ENCODE measurements around the gene MAPK4. TPM values are rescaled to one million over a fixed set of nuclear protein-coding genes. Genes with fewer than 3 reads are reported as not detected.

MAPK4 gene
- total and polyA plus RNA-seq, 10 of the 15 experiments (the other 5 are each of a cell fraction or from before 2014, with no cell fraction given) = 0.03 to 0.11 (median 0.06) TPM; not detected in 4

DNA sequence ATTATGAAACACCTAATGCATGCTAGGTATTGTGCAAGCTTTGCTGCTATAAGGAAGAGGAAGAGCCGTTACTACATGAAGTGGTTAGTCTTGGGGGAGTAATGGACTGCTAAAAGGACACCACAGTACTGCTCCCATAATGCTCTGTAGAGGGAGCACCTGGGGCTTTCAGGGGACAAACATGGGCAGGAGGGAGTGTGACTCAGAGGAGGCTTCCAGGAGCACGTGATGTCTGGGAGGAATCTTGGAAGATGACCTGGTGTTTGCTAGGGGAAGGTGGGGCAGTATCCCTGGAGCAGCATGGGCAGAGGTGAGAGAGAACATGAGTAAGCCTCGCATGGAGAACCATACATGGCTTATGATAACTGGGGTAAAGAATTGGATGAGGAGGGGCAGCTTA lies 18.8 kb downstream of the MAPK4 start:
- ATAC-seq (no peak), FAIRE-seq (no peak), DNase-seq (ENCODE audit: low read depth, low spot score) (no peak)
- TF ChIP-seq CBFB (IDR thresholded peaks at IDR 0.05; ENCODE audit: low read depth) = no peak
- no peak for TF ChIP-seq JUND (IDR thresholded peaks at IDR 0.05; ENCODE audit: low read depth, low read length)
- no peak for TF ChIP-seq BHLHE40 (IDR thresholded peaks at IDR 0.05; ENCODE audit: borderline replicate concordance in 1 of 2, low read depth in 2 of 2, low read length in 1 of 2)
- TF ChIP-seq BRCA1 (IDR thresholded peaks at IDR 0.05; ENCODE audit: low read depth, low read length) = no peak
- TF ChIP-seq RCOR1 (conservative IDR thresholded peaks at IDR 0.05; ENCODE audit: low read depth, low read length) = no peak
- no peak for TF ChIP-seq HDAC2 (IDR thresholded peaks at IDR 0.05)
- TF ChIP-seq ZSCAN29 (IDR thresholded peaks at IDR 0.05) = no peak
- TF ChIP-seq, protein P1, sequence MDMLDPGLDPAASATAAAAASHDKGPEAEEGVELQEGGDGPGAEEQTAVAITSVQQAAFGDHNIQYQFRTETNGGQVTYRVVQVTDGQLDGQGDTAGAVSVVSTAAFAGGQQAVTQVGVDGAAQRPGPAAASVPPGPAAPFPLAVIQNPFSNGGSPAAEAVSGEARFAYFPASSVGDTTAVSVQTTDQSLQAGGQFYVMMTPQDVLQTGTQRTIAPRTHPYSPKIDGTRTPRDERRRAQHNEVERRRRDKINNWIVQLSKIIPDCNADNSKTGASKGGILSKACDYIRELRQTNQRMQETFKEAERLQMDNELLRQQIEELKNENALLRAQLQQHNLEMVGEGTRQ (IDR thresholded peaks at IDR 0.05; ENCODE audit: borderline replicate concordance, low read depth, low read length) = no peak
- no peak for TF ChIP-seq ATF2 (IDR thresholded peaks at IDR 0.05; ENCODE audit: low read length)
- TF ChIP-seq, protein P2, sequence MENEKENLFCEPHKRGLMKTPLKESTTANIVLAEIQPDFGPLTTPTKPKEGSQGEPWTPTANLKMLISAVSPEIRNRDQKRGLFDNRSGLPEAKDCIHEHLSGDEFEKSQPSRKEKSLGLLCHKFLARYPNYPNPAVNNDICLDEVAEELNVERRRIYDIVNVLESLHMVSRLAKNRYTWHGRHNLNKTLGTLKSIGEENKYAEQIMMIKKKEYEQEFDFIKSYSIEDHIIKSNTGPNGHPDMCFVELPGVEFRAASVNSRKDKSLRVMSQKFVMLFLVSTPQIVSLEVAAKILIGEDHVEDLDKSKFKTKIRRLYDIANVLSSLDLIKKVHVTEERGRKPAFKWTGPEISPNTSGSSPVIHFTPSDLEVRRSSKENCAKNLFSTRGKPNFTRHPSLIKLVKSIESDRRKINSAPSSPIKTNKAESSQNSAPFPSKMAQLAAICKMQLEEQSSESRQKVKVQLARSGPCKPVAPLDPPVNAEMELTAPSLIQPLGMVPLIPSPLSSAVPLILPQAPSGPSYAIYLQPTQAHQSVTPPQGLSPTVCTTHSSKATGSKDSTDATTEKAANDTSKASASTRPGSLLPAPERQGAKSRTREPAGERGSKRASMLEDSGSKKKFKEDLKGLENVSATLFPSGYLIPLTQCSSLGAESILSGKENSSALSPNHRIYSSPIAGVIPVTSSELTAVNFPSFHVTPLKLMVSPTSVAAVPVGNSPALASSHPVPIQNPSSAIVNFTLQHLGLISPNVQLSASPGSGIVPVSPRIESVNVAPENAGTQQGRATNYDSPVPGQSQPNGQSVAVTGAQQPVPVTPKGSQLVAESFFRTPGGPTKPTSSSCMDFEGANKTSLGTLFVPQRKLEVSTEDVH (IDR thresholded peaks at IDR 0.05; ENCODE audit: low read depth, partially characterized antibody) = no peak
- TF ChIP-seq ETV6 (conservative IDR thresholded peaks at IDR 0.05 in 1 of 2, IDR thresholded peaks at IDR 0.05 in 1 of 2; ENCODE audit: borderline replicate concordance in 1 of 2, low read depth in 1 of 2) = no peak
- TF ChIP-seq BCL11A (IDR thresholded peaks at IDR 0.05; ENCODE audit: low read depth, low read length) = no peak
- no peak for TF ChIP-seq NR2C1 (IDR thresholded peaks at IDR 0.05)
- TF ChIP-seq, protein P3, sequence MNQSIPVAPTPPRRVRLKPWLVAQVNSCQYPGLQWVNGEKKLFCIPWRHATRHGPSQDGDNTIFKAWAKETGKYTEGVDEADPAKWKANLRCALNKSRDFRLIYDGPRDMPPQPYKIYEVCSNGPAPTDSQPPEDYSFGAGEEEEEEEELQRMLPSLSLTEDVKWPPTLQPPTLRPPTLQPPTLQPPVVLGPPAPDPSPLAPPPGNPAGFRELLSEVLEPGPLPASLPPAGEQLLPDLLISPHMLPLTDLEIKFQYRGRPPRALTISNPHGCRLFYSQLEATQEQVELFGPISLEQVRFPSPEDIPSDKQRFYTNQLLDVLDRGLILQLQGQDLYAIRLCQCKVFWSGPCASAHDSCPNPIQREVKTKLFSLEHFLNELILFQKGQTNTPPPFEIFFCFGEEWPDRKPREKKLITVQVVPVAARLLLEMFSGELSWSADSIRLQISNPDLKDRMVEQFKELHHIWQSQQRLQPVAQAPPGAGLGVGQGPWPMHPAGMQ (IDR thresholded peaks at IDR 0.05; ENCODE audit: borderline replicate concordance) = no peak
- ChIA-PET CTCF (no interaction called here), SMC1A (ENCODE audit: uncharacterized antibody, unreplicated experiment) (no interaction called here), POLR2A (no interaction called here), RAD21 (ENCODE audit: unreplicated experiment) (no interaction called here)
- Histone ChIP-seq H3K27me3 (replicated peaks in 1 of 2; ENCODE audit: control insufficient read depth in 2 of 2, insufficient read depth in 2 of 2, low read length in 1 of 2) (no peaks in the 10 kb centered on the region), H3K9ac (ENCODE audit: control insufficient read depth, insufficient read depth, low read length) (no peak overlapping the region), H3K27ac (ENCODE audit: control insufficient read depth, insufficient read depth) (no peak overlapping the region), H4K20me1 (ENCODE audit: control insufficient read depth, insufficient read depth) (no peaks in the 10 kb centered on the region), H3K36me3 (ENCODE audit: control insufficient read depth in 2 of 2, insufficient read depth in 2 of 2, low read length in 1 of 2) (no peaks in the 10 kb centered on the region), H3K4me2 (ENCODE audit: control insufficient read depth, insufficient read depth) (no peak overlapping the region), H3K79me2 (ENCODE audit: control insufficient read depth, insufficient read depth, low read length) (no peaks in the 10 kb centered on the region), H3K4me3 (no peak overlapping the region), H3K4me1 (ENCODE audit: control insufficient read depth, insufficient read depth, low read length) (no peaks in the 10 kb centered on the region), H3K9me3 (replicated peaks; ENCODE audit: control insufficient read depth, insufficient read depth, low read length) (no peaks in the 10 kb centered on the region), H2AFZ (ENCODE audit: control insufficient read depth, low read depth, low read length) (no peak overlapping the region)
- 13% methylated on average over 3 of the region's 3 CpGs for WGBS (ENCODE audit: insufficient coverage, insufficient replicate concordance, low lambda C conversion rate, missing lambda C conversion rate)
- intact Hi-C loops (cut with micrococcal nuclease; ENCODE audit: unreplicated experiment) (no loop called here), in situ Hi-C loops (cut with MboI) (no loop called here)
- BruUV-seq (replicated peaks) = no TSS peak

Data from GM12878 (cell line).